BLaER1 (cell line): Measurements from ENCODE around the gene CCSER1.

Experiments used
- H3K27ac ChIP-seq: shearing (Covaris generic); formaldehyde crosslinking; 2 replicates; pipeline ENCODE4 v1.8.1; 2022
- H3K27me3 ChIP-seq: shearing (Covaris generic); formaldehyde crosslinking; 2 replicates; pipeline ENCODE4 v1.8.1; 2022
- H3K36me3 ChIP-seq: shearing (Covaris generic); formaldehyde crosslinking; 2 replicates; pipeline ENCODE4 v1.8.1; 2022
- H3K4me1 ChIP-seq: shearing (Covaris generic); formaldehyde crosslinking; 2 replicates; pipeline ENCODE4 v1.8.1; 2022
- H3K4me2 ChIP-seq: shearing (Covaris generic); formaldehyde crosslinking; 2 replicates; pipeline ENCODE4 v1.8.1; 2022
- H3K4me3 ChIP-seq: shearing (Covaris generic); formaldehyde crosslinking; 2 replicates; pipeline ENCODE4 v1.8.1; 2022
- H3K9ac ChIP-seq: shearing (Covaris generic); formaldehyde crosslinking; 2 replicates; pipeline ENCODE4 v1.8.1; 2022
- H3K9me3 ChIP-seq: shearing (Covaris generic); formaldehyde crosslinking; 2 replicates; pipeline ENCODE4 v1.8.1; 2022
- H4K20me1 ChIP-seq: shearing (Covaris generic); formaldehyde crosslinking; 2 replicates; pipeline ENCODE4 v1.8.1; 2022
- Cebpa-rat ChIP-seq: shearing (Covaris generic); IDR thresholded peaks from 2 replicates; pipeline ENCODE4 v1.8.1; 2022

Gene CCSER1

DNA sequence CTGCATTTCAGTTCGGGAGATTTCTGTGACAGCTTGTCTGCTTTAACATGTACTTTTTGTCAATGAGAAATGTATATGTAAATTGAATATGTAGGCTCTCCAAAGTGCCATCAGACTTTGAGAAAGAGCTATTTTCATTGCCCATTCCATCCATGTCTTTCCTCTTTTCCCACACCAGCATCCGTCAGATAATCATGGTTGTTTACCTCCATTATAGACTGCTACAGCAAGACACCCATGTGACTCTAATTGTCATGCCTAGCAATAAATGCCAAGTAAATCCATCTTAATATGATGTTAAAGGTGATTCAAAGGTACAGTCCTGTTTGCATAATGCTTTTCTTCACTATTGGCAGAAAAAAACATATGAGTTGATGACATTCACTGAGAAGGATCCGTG lies 1157.3 kb downstream of the CCSER1 start:
- Histone ChIP-seq H3K9me3 (no peaks in the 10 kb centered on the region), H3K27me3 (no peaks in the 10 kb centered on the region), H3K9ac (no peak overlapping the region), H3K27ac (no peak overlapping the region), H3K4me1 (no peaks in the 10 kb centered on the region), H3K36me3 (no peaks in the 10 kb centered on the region), H3K4me3 (no peak overlapping the region), H3K4me2 (no peak overlapping the region), H4K20me1 (no peaks in the 10 kb centered on the region)
- TF ChIP-seq Cebpa-rat, result no peak

DNA sequence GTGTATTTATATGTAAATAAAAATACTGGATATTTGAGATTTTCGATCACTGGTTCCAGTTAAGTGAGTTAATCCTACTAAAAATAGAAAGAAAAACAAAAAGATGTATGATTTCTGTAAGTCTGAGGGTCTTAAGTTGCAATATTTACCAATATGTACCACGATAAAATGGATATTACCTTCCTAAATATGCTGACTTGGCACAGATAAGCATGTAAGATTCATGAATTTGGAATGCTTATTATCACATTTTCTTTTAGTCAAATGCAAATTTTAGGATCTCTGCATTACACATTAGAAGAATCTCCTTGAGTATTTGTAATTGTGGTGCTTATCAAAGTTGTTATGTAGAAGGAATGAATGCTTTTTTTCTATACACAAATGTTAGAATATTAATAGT lies 1158.3 kb downstream of the CCSER1 start:
- Histone ChIP-seq H4K20me1 (no peaks in the 10 kb centered on the region), H3K27ac (no peak overlapping the region), H3K4me1 (no peaks in the 10 kb centered on the region), H3K27me3 (no peaks in the 10 kb centered on the region), H3K4me2 (no peak overlapping the region), H3K36me3 (no peaks in the 10 kb centered on the region), H3K9ac (no peak overlapping the region), H3K9me3 (no peaks in the 10 kb centered on the region), H3K4me3 (no peak overlapping the region)
- TF ChIP-seq Cebpa-rat, result no peak

DNA sequence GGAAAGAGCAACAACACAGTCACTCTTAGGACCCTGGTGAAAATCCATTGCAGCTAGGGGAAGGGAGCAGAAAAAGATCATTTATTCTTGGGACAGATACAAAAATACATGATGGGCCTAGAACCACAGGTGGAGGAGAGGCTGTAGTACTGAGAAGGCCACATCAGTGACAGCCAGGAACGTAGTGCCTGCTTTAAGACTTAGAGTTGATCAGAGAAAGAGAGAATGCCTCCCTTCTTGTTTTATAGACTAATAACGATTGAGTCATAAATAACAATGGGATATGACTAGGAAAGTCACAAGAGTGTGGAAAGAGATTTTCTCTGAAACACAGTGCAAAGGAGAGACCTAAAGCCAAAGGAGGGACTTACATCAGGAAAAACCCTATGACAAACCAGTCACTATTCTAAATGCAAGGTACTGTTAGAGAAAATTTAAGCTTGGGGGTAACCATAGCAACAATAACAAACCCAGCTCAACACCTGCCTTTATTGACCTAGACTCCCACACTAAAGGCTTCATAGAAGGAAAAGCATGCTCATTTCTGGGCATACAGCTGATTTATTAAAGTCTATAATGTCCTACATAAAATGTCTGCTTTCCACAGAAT lies 1161.6 kb downstream of the CCSER1 start:
- Histone ChIP-seq H3K9ac (no peak overlapping the region), H3K27me3 (no peaks in the 10 kb centered on the region), H3K4me2 (no peak overlapping the region), H3K4me3 (no peak overlapping the region), H3K4me1 (no peaks in the 10 kb centered on the region), H3K9me3 (no peaks in the 10 kb centered on the region), H3K27ac (no peak overlapping the region), H4K20me1 (no peaks in the 10 kb centered on the region), H3K36me3 (no peaks in the 10 kb centered on the region)
- TF ChIP-seq Cebpa-rat, result no peak

DNA sequence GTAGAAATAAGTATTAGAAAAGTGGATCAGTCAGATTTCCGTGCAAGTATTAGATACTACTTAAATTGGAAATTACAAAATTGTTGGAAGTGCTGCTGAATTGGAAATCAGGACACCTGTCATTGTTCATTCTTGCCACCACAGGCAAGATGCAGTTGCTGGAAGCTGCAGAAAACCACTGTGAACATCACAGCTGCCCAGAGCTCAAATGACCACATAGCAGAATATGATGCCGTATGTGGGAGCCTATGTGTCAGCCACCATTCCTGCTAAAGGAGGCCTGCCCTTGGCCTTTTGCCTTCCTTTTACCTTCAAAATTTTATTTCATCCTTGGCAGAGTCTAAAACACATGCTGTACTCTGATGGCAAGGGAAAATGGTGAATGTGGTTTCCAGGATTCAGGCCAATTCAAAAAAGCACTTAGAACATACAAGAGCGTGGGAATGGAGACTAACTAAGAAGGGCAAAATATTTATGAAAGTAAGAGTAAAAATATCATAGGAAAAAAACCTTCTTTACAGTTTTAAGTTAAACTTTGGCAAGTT lies 1171.0 kb downstream of the CCSER1 start:
- no peak overlapping the region for H3K27ac ChIP-seq
- no peak overlapping the region for H3K9ac ChIP-seq
- H3K4me2 ChIP-seq, result no peak overlapping the region
- H3K36me3 ChIP-seq, result no peaks in the 10 kb centered on the region
- H3K27me3 ChIP-seq, result no peaks in the 10 kb centered on the region
- TF ChIP-seq Cebpa-rat, result no peak
- no peaks in the 10 kb centered on the region for H4K20me1 ChIP-seq
- H3K4me3 ChIP-seq, result no peak overlapping the region
- no peaks in the 10 kb centered on the region for H3K4me1 ChIP-seq
- H3K9me3 ChIP-seq, result no peaks in the 10 kb centered on the region

DNA sequence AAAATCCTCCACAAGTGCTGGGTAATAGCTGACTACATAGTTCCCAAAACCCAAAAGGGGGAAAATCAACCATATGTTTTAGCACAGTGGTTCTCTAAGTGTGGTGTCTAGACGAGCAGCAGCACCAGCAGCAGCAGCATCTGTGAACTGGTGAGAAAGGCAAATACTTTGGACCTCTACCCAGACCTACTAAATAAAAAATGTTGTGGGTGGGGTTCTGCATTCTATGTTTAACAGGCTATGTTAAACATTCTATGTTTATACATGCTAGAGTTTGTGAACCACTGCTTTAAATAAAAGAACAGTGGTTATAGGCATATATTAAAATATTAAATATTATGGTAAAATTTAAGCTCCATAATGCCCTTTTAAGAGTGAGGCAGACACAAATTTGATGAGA lies 1171.6 kb downstream of the CCSER1 start:
- TF ChIP-seq Cebpa-rat, result no peak
- Histone ChIP-seq H3K4me1 (no peaks in the 10 kb centered on the region), H3K9me3 (no peaks in the 10 kb centered on the region), H4K20me1 (no peaks in the 10 kb centered on the region), H3K9ac (no peak overlapping the region), H3K4me2 (no peak overlapping the region), H3K4me3 (no peak overlapping the region), H3K27ac (no peak overlapping the region), H3K27me3 (no peaks in the 10 kb centered on the region), H3K36me3 (no peaks in the 10 kb centered on the region)

DNA sequence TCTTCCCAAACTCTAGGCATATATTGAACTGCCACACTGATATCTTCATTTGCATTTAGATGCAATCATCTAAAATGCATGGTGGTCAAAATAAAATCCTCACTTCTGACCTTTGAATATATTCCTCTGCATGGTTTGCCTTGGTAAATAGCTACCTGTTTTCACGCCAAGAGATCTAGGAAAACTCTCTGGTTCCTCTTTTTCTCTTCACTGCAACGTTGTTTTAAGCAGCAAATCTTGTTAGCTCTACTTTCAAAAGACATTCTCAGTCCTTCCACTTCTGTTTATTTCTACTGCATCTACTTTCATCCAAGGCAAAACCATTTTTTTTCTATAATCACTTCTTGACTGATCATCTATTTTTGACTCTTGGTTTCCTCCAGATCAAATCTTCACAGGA lies 1174.9 kb downstream of the CCSER1 start:
- no peaks in the 10 kb centered on the region for H3K36me3 ChIP-seq
- no peaks in the 10 kb centered on the region for H4K20me1 ChIP-seq
- no peak overlapping the region for H3K4me3 ChIP-seq
- H3K9ac ChIP-seq, result no peak overlapping the region
- no peaks in the 10 kb centered on the region for H3K4me1 ChIP-seq
- no peak overlapping the region for H3K4me2 ChIP-seq
- no peak for TF ChIP-seq Cebpa-rat
- H3K27me3 ChIP-seq, result no peaks in the 10 kb centered on the region
- H3K9me3 ChIP-seq, result no peaks in the 10 kb centered on the region
- no peak overlapping the region for H3K27ac ChIP-seq

DNA sequence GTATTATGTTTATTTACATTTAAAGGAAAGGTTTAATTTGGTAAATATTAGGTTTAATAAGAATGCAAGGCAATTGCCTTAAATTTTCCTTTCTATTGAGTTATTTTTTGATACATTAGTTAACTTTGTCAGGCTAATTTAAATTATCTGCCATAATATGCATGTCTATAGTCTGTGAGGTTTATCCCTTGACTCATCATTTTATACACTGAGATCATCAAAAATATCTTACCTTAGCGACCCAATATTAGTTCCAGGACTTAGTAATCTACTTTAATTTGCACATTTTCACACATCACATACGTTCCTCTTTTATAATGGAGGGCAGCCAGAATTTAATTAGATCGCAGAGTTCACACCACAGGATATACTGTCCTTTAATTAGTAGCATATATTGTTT lies 1177.1 kb downstream of the CCSER1 start:
- Histone ChIP-seq H3K4me1 (no peaks in the 10 kb centered on the region), H3K27ac (no peak overlapping the region), H3K4me3 (no peak overlapping the region), H3K9me3 (no peaks in the 10 kb centered on the region), H3K36me3 (no peaks in the 10 kb centered on the region), H4K20me1 (no peaks in the 10 kb centered on the region), H3K27me3 (no peaks in the 10 kb centered on the region), H3K4me2 (no peak overlapping the region), H3K9ac (no peak overlapping the region)
- TF ChIP-seq Cebpa-rat, result no peak

DNA sequence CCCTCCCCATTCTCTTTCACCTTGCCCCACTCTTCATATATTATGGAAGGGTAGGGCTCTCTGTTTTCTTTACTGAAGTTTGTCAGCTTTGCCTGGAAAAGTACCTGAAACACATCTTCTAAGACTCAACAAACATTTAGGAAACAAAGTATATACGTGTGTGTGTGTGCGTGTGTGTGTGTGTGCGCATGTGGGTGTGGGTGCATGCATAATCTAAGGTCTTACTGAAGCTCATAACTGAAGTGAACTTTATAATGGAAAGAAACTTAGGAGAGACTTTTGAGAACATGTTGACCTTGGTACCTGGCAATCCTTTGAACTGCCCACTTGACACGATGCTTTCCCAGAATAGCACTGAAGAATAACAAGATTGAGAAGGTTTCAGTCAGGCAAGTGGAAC lies 1190.2 kb downstream of the CCSER1 start:
- H3K27me3 ChIP-seq, result no peaks in the 10 kb centered on the region
- no peak overlapping the region for H3K27ac ChIP-seq
- no peak overlapping the region for H3K4me3 ChIP-seq
- H3K9ac ChIP-seq, result no peak overlapping the region
- H4K20me1 ChIP-seq, result no peaks in the 10 kb centered on the region
- no peak overlapping the region for H3K4me2 ChIP-seq
- no peaks in the 10 kb centered on the region for H3K9me3 ChIP-seq
- H3K4me1 ChIP-seq, result no peaks in the 10 kb centered on the region
- TF ChIP-seq Cebpa-rat, result no peak
- no peaks in the 10 kb centered on the region for H3K36me3 ChIP-seq

DNA sequence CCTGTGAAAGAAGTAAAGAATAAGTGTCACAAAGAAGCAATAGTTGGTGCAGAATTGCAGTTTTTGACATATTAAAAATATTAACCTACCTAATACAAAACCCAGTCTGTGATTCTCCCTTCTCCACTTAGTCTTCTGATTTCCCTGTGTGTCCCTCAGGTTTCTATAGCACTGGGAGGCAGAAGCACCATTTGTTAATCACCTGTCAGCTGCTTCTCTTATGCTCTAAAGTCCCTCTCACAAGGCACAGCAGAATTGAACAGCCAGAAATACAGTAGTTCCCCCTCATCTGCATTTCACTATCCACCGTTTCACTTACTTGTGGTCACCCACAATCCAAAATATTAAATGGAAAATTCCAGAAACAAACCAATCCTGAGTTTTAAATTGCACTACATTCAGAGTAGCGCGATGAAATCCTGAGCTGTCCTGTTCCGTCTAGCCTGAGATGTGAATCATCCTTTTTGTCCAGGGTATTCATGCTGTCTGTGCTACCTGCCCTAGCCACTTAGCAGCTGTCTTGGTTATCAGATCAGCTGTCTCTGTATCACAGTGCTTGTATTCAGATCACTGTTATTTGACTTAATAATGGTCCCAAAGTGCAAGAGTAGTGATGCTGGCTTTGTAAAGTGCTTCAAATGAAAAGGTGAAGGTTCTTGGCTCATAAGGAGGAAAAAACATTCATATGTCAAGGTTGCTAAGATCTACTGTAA lies 1192.5 kb downstream of the CCSER1 start:
- no peak overlapping the region for H3K27ac ChIP-seq
- H3K36me3 ChIP-seq, result no peaks in the 10 kb centered on the region
- H3K4me3 ChIP-seq, result no peak overlapping the region
- no peak overlapping the region for H3K4me2 ChIP-seq
- no peaks in the 10 kb centered on the region for H3K27me3 ChIP-seq
- no peak for TF ChIP-seq Cebpa-rat
- no peaks in the 10 kb centered on the region for H3K9me3 ChIP-seq
- no peaks in the 10 kb centered on the region for H3K4me1 ChIP-seq
- no peak overlapping the region for H3K9ac ChIP-seq
- H4K20me1 ChIP-seq, result no peaks in the 10 kb centered on the region

DNA sequence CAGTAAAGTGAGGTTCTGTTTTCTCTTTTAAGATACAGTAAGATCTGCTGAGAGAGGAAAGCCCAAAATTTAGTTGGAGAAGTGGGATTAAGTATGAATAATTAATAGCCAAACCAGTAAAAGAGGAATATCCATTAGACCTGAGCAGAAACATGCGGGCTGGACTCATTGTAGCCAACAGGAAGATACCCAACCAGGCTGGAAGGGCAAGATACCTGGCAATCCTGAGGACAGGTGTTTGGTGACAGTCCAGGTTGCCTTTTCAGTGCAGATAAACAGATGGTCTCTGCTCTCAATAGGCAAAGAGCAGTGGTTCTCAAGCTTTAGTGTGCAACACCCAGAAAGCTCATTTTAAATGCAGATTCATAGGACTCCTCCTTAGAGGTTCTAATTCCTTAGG lies 1195.8 kb downstream of the CCSER1 start:
- H4K20me1 ChIP-seq, result no peaks in the 10 kb centered on the region
- no peaks in the 10 kb centered on the region for H3K4me1 ChIP-seq
- TF ChIP-seq Cebpa-rat, result no peak
- no peak overlapping the region for H3K4me3 ChIP-seq
- peaks cover 20% of the 10 kb centered on the region for H3K9me3 ChIP-seq
- no peak overlapping the region for H3K27ac ChIP-seq
- H3K36me3 ChIP-seq, result 0 out of 2 replicates have a peak, but pooled peaks cover 4% of the 10 kb centered on the region
- no peak overlapping the region for H3K9ac ChIP-seq
- no peak overlapping the region for H3K4me2 ChIP-seq
- no peaks in the 10 kb centered on the region for H3K27me3 ChIP-seq
